ENCODE results near the gene SYNJ1.
"Not testable (repeated sequence)": the region's sequence is repeated elsewhere in the genome, so short reads cannot be mapped to it uniquely, and the experiment has no call there.

Gene SYNJ1

GRCh38 chr21:32682696-32683474, 44.9 kb downstream of the SYNJ1 start:
- no peak for DNase-seq

DNA sequence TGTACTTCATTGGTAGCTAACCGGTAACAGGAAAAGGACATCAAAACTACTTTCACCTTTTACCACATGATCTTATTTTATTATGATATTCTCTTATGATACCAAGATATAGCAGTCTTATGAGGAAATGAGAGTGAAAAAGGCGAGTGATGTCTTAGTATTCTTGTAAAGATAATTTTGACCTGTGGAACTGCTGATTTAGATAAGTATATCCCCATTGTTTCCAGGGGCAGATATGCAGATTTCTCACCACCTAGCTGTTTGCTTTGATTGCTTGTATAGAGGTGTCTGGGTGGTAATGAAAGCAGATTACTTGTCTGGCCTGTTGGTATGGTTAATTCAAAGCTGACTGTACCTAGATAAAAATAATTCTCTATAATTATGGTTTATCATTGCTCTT, 53.1 kb downstream of the SYNJ1 start:
- DNase-seq, result no peak

GRCh38 chr21:32674038-32674437, 53.8 kb downstream of the SYNJ1 start:
- DNase-seq, result no peak

- no peak for DNase-seq
These were observed 61.6 kb downstream of the SYNJ1 start for GRCh38 chr21:32666258-32666657.

GRCh38 chr21:32664095-32664494, 63.7 kb downstream of the SYNJ1 start:
- not testable (repeated sequence) for DNase-seq

- not testable (repeated sequence) for DNase-seq
These were observed 65.8 kb downstream of the SYNJ1 start for GRCh38 chr21:32661981-32662380.

- not testable (repeated sequence) for DNase-seq
These were observed 66.6 kb downstream of the SYNJ1 start for GRCh38 chr21:32661026-32661782.

DNA sequence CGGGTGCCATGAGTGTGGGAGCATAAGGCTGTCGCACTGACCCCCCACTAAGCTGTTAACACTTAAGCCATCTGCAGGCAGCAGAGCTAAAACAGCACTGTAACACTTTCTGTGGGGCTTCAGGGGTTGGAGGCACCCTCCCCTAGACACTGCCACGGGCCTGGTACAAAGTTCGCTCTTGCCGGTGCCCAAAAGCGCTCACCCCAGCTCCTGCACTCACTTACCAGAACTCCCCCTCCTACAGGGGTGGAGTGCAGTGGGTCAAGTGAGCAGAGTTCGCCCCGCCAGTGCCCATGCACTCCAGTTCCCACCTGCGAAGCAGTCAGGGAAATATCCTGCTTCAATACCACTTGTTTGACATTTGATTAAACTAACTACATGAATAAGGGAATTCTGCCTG, 69.3 kb downstream of the SYNJ1 start:
- no peak for DNase-seq

GRCh38 chr21:32653326-32653901, 74.4 kb downstream of the SYNJ1 start:
- DNase-seq, result no peak

DNA sequence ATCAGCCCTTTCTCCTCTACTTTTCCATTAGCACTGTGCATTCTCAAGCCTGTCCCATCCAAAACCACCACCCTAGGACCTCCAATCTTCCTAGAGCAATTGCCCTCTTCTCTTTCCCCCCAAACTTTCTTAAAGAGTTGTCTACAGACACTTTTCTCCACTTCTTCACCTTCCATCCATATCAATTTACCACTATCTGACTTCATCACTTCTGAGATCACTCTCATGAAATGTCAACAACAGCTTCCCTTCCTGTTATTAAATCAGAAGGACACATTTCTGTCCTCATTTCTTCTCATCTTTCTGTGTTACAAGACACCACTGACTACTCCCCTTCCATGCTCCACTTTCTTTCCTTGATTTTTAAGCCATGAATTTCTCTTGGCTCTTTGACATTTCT, 79.6 kb downstream of the SYNJ1 start:
- no peak for DNase-seq

DNA sequence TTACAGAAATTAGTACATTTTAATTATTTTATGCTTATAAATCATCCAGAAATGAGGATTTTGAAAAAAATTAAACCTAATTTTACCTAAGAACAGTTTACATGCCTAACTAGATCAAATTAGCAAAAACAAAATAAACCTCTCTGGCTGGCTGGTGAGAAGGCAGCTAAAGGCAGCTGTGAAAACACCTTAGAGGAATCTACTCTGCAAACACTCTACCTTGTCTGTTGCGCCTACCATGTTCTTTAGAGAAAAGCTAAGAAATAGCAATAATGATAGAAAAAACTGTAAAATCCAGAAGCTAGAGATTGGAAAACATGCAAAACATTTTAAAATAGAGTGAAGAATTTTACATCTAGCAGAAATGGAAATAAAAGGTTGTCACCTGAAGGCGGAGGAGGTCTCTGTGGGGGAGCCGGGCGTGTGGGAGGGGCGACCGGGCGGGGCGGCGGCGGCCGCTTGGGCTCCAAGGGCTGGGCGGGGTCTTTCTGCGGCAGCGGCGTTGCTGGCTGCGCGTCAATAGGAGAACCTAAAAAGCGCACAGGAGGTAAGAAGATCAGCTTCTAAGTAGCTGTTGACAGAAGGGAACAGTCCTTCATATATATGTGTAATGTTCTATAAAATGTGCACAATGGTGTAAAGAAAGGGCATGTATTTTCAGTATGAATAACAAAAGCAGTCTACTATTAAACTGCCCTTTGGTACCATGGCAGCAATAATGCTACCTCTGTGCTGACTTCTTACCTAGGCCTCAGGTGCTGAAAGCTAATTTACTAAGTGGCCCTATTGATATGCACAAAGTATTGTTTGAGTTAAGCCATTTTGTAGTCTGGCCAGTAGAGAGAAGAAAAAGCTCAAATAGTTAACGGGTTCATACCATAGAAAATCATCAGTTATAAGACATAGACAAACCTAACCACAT, 82.3 kb downstream of the SYNJ1 start:
- no peak for DNase-seq

DNA sequence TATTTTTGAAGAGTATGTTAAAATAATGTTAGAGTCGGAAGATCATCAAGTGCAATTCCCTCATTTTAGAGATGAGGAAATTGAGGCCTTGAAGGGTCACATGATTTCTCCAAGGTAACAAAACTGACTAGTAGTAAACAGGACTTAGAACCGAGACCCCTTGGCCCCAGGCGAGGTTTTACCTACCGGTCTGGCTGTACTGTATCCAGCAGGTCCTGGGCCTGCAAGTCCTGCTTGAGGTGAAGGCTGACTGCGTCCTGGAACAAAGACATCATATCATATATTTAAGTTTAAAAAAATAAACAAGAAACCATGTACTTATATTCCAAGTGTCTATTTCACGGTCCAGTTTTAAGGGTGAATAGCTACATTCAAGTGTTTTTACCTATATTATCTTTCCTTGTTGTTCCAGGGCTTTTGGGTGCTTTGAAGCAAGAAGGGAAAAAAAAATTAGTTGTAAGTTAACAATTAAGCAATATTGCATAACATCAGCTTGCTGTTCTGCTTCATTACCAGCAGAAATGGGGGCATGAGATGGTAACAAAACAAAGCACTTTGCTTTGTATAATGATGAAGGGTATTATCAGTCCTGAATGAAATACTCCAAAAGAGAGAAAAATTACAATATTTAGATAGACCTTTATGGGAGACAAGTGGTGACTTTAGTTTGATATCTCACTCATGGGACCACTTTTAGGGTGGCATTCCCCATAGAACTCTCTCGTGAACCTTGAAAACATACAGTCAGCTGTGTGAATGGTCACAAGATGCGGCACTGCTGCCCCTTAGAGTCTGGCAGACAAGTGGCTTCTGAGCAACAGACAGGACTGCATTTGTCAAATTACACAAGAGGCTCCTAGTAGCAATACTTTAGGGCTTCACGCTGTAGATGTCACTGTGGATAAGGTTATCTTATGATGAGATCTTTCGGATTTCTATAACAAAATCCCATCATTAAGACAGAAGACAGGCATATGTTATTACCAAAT, 85.8 kb downstream of the SYNJ1 start:
- DNase-seq, result no peak

- no peak for DNase-seq
These were observed 101.1 kb downstream of the SYNJ1 start for GRCh38 chr21:32626621-32627196.

DNA sequence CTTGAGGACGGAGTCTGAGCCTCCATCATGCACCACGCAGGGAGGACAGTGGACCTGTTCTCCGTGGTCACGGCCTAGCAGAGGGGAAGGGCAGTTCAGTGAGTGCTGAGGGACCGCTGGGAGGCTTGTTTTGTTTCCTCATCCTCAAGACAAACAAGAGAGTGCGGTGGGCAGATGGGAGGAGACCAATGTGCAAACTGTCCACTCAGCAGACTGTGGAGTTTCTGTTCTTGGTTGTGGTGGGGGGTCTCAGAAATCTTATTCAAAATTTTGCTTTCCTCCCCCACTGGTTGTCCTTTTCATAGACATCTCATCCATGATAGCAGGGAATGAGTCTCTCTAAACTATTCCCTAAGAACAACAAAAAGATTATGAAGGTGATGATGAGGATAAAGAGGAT, 109.6 kb downstream of the SYNJ1 start:
- DNase-seq, result not testable (repeated sequence)

DNA sequence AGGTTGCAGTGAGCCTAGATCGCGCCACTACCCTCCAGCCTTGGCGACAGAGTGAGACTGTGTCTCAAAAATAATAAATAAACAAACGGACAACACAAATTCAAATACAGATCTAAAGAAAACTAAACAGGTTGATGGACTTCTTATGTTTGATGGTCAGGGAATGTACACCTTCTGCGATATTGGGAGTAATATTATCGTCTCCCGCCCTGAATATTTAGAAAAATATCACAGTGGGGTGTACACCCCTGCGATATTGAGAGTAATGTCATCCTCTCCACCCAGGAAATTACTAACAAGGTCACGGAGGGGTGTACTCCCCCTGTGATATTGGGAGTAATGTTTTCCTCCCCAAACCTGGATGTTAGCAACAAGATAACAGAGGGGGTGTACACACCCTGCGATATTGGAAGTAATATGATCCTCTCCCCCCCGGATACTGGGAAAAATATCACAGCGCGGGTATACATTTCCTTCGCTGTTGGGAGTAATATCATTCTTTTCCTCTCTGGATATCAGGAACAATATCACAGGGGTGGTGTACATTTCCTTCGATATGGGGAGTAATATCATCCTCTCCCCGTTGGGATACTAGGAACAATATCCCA, 114.3 kb downstream of the SYNJ1 start:
- no peak for DNase-seq

DNA sequence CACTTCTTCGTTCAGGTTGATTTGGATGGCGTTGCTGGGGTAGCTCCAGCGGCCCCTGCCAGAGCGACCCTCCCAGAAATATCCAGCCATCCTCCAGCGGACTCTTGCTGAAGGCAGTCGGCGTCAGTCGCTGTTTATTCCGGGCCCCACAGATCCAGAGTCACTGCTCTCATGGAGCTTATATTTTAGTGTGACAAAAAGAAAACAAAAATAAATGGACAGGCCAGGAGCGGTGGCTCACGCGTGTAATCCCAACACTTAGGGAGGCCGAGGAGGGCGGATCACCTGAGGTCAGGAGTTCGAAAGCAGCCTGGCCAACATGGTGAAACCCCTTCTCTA, 114.8 kb downstream of the SYNJ1 start:
- DNase-seq, result no peak

GRCh38 chr21:32612075-32612998, 115.5 kb downstream of the SYNJ1 start, which contains the start of gene CFAP298:
Gene CFAP298, minus strand, starts transcription at chr21:32612377. Its CDS starts 134 bp downstream, at chr21:32612243.
- peak; percentile 72 for DNase-seq

DNA sequence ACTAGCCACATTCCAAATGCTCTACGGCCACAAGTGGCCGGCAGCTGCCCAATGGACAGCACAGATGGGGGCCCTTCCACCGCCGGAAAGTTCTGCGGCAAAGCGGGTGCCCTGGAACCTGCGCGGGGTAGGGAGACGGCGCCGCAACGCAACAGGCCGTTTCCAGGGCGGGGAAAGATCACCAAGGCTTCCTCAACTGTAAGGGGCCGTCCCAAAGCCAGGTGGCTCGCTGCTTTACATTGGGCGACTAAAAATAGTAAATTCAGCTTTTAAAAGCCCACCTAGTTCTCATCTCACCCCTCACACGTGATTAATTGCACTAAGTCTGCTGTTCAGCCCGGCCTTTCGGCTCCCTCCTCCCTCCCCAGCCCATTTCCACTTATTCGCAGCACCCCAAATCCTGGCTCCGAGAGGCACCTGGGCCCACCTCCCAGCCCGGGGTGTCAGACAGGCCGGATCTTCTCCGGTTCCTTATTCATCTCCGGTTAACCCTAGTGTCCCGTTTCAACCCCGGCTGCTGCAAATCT, 116.3 kb downstream of the SYNJ1 start:
- DNase-seq, result peak; percentile 10

GRCh38 chr21:32610940-32611339, 116.9 kb downstream of the SYNJ1 start:
- DNase-seq, result not testable (repeated sequence)
